ENCODE data around the gene C1orf35. TPM values are rescaled to one million over a fixed set of nuclear protein-coding genes. Genes with fewer than 3 reads are reported as not detected.

Gene C1orf35
- 5.3 and 5.4 TPM in 2 replicates for total RNA-seq

DNA sequence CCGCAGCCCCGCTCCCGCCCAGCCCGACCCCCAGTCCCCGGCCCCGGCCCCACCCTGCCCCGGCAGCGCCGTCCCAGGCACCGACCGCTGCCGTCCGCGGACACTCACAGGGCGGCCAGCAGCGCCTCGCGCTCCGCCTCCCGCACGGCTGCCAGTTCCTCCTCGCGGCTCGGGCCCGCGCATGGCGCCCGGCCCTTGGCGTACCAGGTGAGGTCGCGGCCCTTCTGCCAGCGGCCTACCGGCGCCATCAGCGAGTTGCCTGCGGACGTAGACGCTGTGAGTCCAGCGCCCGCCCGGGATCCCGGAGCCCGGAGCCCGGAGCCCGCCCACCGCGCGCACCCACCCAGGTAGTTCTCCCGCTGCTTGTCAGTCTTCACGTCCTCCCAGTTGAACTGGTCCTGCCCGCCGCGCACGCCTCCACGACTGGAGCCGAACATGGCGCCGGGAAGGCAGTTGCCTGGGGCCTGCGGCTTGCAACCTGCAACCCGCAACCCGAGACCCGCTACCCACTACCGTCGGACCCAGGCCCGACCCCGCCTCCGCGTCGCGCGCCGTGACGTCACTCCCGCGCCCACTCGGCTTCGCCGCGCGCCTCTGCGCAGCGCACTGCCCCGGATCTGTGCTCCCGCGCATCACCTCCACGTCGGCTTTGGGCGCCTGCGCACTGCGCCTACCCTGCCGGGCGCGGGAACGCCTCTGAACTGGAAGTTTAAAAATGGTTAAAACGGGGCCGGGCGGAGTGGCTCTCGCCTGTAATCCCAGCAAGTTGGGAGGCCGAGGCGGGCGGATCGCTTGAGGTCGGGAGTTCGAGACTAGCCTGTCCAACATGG lies at the start of gene C1orf35:
C1orf35 (minus strand) TSS at position 535 of the 830 bp plus-strand sequence; CDS start at position 437, 98 bp downstream.
- peaks cover 43% of the 10 kb centered on the region for H3K36me3 ChIP-seq (ENCODE audit: insufficient read depth, low read length)
- no peaks in the 10 kb centered on the region for H3K9me3 ChIP-seq (ENCODE audit: low read depth, low read length)
- peak within 1 kb of the TSS; percentile 89 for H2AFZ ChIP-seq (ENCODE audit: low read length)
- H4K20me1 ChIP-seq (ENCODE audit: insufficient read depth, low read length): peaks cover 33% of the 10 kb centered on the region
- TF ChIP-seq, protein P1, sequence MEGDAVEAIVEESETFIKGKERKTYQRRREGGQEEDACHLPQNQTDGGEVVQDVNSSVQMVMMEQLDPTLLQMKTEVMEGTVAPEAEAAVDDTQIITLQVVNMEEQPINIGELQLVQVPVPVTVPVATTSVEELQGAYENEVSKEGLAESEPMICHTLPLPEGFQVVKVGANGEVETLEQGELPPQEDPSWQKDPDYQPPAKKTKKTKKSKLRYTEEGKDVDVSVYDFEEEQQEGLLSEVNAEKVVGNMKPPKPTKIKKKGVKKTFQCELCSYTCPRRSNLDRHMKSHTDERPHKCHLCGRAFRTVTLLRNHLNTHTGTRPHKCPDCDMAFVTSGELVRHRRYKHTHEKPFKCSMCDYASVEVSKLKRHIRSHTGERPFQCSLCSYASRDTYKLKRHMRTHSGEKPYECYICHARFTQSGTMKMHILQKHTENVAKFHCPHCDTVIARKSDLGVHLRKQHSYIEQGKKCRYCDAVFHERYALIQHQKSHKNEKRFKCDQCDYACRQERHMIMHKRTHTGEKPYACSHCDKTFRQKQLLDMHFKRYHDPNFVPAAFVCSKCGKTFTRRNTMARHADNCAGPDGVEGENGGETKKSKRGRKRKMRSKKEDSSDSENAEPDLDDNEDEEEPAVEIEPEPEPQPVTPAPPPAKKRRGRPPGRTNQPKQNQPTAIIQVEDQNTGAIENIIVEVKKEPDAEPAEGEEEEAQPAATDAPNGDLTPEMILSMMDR (IDR thresholded peaks at IDR 0.05; ENCODE audit: extremely low read depth, low read depth, low read length): no peak
- DNase-seq (ENCODE audit: insufficient read length, low spot score, missing footprints): peak; percentile 100
- H3K4me2 ChIP-seq (ENCODE audit: insufficient read depth, low read length): peak within 1 kb of the TSS; percentile 89
- no peaks in the 10 kb centered on the region for H3K27me3 ChIP-seq (ENCODE audit: insufficient read depth, low read length)
- peaks cover 56% of the 10 kb centered on the region for H3K79me2 ChIP-seq (ENCODE audit: insufficient read depth, low read length)
- H3K4me1 ChIP-seq (ENCODE audit: insufficient read depth, low read length): peaks cover 11% of the 10 kb centered on the region
- H3K27ac ChIP-seq (ENCODE audit: low read depth, low read length): peak within 1 kb of the TSS; percentile 72
- peak within 1 kb of the TSS; percentile 96 for H3K4me3 ChIP-seq (ENCODE audit: insufficient read depth, low read length)

DNA sequence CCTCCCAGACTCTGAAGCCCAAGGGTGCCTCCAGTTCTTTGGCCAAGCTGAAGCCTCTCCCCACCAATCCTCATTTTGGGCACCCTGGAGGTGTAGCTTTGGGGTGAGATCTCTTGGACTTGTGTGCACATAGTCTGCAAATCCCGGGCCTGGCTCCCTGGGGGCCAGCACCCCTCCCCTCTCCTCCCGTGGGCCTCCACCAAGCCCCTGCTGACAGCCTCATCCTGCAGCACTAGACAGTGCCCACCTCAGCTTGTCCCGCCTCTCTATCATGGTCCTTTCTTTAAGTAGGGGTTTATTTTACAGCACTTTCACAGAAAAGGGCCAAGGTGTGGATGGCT lies 49.8 kb upstream of the C1orf35 start:
- no peak overlapping the region for H3K27ac ChIP-seq (ENCODE audit: low read depth, low read length)
- H3K36me3 ChIP-seq (ENCODE audit: insufficient read depth, low read length): no peaks in the 10 kb centered on the region
- H2AFZ ChIP-seq (ENCODE audit: low read length): no peak overlapping the region
- H4K20me1 ChIP-seq (ENCODE audit: insufficient read depth, low read length): peaks cover 42% of the 10 kb centered on the region
- H3K4me1 ChIP-seq (ENCODE audit: insufficient read depth, low read length): peaks cover 19% of the 10 kb centered on the region
- DNase-seq (ENCODE audit: insufficient read length, low spot score, missing footprints): no peak
- TF ChIP-seq, protein P1 (IDR thresholded peaks at IDR 0.05; ENCODE audit: extremely low read depth, low read depth, low read length): no peak
- H3K4me2 ChIP-seq (ENCODE audit: insufficient read depth, low read length): no peak overlapping the region
- H3K27me3 ChIP-seq (ENCODE audit: insufficient read depth, low read length): peaks cover 2% of the 10 kb centered on the region
- no peaks in the 10 kb centered on the region for H3K9me3 ChIP-seq (ENCODE audit: low read depth, low read length)
- H3K79me2 ChIP-seq (ENCODE audit: insufficient read depth, low read length): peaks cover 29% of the 10 kb centered on the region
- no peak overlapping the region for H3K4me3 ChIP-seq (ENCODE audit: insufficient read depth, low read length)

DNA sequence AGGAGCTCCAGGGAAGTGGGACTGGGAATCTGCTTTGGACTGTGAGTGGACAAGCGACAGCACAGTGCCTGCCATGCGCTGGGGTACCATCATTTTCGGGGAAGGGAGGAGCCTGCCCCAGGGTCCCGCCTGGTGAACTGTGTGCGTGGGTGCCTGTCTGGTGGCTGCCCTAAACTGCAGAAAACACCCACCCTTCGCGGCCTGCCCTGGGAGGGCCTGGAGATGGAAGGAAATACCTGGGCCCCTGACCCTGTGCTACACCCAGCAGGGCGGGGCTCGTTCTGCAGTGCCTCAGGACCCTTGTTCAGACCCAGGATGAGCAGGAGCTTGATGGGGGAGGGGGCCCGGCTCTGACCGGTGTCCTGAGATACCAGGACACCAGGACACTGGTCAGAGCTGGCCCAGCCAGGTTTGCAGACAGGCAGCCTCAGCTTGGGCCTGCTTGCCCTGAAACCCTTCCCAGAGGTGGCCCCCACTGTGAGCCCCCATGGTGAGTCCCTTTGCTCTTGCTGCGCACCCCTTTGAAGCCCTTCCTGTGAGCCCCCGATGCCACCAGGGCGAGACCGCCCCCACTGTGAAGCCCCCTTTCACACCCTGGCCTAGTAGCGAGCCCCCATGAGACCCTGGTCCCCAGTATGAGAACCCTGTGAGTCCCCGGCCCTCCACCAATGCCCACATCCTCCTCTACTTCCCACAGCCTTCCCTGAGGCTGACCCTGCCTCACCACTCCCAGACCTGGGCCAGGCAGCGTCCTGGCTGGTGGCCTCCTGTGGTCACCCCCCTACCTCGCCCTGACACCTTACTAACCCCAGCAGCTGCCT lies 49.2 kb upstream of the C1orf35 start:
- peaks cover 35% of the 10 kb centered on the region for H3K79me2 ChIP-seq (ENCODE audit: insufficient read depth, low read length)
- TF ChIP-seq, protein P1 (IDR thresholded peaks at IDR 0.05; ENCODE audit: extremely low read depth, low read depth, low read length): no peak
- H3K9me3 ChIP-seq (ENCODE audit: low read depth, low read length): no peaks in the 10 kb centered on the region
- H3K27me3 ChIP-seq (ENCODE audit: insufficient read depth, low read length): no peaks in the 10 kb centered on the region
- H4K20me1 ChIP-seq (ENCODE audit: insufficient read depth, low read length): peaks cover 42% of the 10 kb centered on the region
- H3K4me1 ChIP-seq (ENCODE audit: insufficient read depth, low read length): peaks cover 19% of the 10 kb centered on the region
- no peak overlapping the region for H3K27ac ChIP-seq (ENCODE audit: low read depth, low read length)
- peak; percentile 58 for DNase-seq (ENCODE audit: insufficient read length, low spot score, missing footprints)
- no peak overlapping the region for H3K4me2 ChIP-seq (ENCODE audit: insufficient read depth, low read length)
- H3K4me3 ChIP-seq (ENCODE audit: insufficient read depth, low read length): no peak overlapping the region
- H2AFZ ChIP-seq (ENCODE audit: low read length): no peak overlapping the region
- no peaks in the 10 kb centered on the region for H3K36me3 ChIP-seq (ENCODE audit: insufficient read depth, low read length)

Data from osteoblast (primary cell).